Activated naive CD8-positive, alpha-beta T cell (primary cell): ENCODE data around the gene COL9A1.

ENCODE experiments used
- H3K27ac Mint-ChIP-seq: one replicate; pipeline ENCODE4 v1.8.0; 2021; ENCODE audit warnings: mixed read lengths
- H3K27me3 Mint-ChIP-seq: one replicate; pipeline ENCODE4 v1.8.0; 2021; ENCODE audit warnings: mixed read lengths
- H3K36me3 Mint-ChIP-seq: one replicate; pipeline ENCODE4 v1.8.0; 2021; ENCODE audit warnings: mixed read lengths
- H3K4me1 Mint-ChIP-seq: one replicate; pipeline ENCODE4 v1.8.0; 2021; ENCODE audit warnings: low read depth, mixed read lengths
- H3K4me3 Mint-ChIP-seq: one replicate; pipeline ENCODE4 v1.8.0; 2021; ENCODE audit warnings: mild to moderate bottlenecking, mixed read lengths
- H3K9me3 Mint-ChIP-seq: one replicate; pipeline ENCODE4 v1.8.0; 2021; ENCODE audit warnings: low read depth, mixed read lengths

COL9A1 gene

DNA sequence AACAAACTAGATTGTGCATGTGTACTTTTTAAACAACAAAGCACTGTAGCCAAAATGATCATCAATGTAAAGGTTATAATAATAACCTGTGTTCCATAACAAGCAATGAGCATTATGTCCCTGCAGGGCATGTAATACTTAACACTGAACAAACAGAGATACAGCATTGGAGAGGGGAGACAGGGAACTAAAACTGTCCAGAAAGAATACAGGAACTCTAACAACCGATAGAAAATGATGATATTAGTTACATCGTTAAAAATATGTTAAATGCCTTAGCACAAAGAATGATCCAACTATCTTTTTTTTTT, 80.5 kb downstream of the COL9A1 start:
- H3K36me3 Mint-ChIP-seq, result no peaks in the 10 kb centered on the region
- H3K9me3 Mint-ChIP-seq, result no peaks in the 10 kb centered on the region
- no peak overlapping the region for H3K27ac Mint-ChIP-seq
- H3K4me3 Mint-ChIP-seq, result no peak overlapping the region
- H3K4me1 Mint-ChIP-seq, result no peaks in the 10 kb centered on the region
- H3K27me3 Mint-ChIP-seq, result peaks cover 5% of the 10 kb centered on the region

DNA sequence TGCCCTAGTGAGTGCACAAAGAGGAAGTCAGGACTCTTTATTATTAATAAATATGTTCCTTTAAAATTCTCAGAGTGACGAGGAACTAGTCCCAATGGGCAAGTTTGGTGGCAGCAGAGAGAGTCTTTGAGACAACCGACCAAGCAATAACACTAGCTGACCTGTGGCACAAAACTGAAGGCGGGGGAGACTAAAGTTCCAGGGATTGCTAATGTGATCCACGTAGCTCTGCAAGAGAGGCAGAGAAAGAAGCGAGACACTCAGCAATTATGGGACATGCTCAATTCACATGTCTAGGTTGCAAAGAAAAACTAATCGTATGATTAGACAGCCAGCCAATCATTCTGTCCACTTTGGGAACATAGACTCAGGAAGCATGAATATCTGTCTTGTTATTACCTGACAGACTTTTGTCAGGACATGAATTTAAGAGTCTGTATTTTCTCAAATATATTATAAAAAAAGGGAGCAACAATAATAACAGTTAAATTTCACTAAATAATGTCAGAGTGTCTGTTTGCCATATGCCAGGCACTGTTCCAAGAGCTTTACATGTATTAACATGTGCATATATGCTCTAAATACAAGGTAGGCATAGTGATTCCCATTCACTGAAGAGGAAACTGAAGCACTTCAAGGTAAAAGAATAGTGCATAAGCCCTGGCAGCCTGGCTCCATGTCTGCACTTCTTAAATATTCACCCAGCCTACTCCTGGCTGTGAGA, 81.0 kb downstream of the COL9A1 start:
- no peaks in the 10 kb centered on the region for H3K36me3 Mint-ChIP-seq
- no peak overlapping the region for H3K4me3 Mint-ChIP-seq
- no peak overlapping the region for H3K27ac Mint-ChIP-seq
- H3K4me1 Mint-ChIP-seq, result no peaks in the 10 kb centered on the region
- no peaks in the 10 kb centered on the region for H3K9me3 Mint-ChIP-seq
- H3K27me3 Mint-ChIP-seq, result peaks cover 5% of the 10 kb centered on the region

DNA sequence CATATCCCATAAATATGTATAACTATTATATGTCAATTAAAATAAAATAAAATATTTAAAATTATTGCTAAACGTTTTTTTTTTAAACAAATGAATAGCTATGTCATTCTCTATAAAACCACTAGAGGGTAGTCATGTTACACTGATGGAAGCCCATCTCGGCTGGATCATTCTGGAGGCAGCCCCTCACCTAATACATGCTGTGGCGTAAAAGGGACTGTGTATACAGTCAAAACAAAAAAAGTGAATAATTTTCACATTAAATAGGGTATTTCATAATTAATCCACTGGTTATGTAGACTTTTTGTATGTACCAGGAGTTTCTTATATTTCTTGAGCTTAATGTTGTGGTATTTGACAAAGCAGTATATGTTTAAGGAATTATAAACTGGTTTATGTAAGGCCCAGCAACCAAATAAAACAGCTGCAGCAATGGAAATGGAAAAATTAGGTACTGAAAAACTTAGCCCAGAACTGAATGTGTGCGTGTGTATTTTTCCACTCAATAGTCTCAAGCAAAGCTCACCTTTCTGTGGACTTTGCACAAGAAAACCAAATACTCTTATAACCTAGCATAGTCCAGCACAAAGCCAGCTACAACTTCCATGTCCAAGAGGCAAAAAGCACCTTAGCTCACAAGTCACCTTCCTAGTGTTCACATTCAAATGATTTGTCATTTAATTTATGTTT, 81.7 kb downstream of the COL9A1 start:
- Mint-ChIP-seq H3K9me3 (no peaks in the 10 kb centered on the region), H3K4me3 (no peak overlapping the region), H3K27me3 (peaks cover 5% of the 10 kb centered on the region), H3K4me1 (no peaks in the 10 kb centered on the region), H3K27ac (no peak overlapping the region), H3K36me3 (no peaks in the 10 kb centered on the region)

DNA sequence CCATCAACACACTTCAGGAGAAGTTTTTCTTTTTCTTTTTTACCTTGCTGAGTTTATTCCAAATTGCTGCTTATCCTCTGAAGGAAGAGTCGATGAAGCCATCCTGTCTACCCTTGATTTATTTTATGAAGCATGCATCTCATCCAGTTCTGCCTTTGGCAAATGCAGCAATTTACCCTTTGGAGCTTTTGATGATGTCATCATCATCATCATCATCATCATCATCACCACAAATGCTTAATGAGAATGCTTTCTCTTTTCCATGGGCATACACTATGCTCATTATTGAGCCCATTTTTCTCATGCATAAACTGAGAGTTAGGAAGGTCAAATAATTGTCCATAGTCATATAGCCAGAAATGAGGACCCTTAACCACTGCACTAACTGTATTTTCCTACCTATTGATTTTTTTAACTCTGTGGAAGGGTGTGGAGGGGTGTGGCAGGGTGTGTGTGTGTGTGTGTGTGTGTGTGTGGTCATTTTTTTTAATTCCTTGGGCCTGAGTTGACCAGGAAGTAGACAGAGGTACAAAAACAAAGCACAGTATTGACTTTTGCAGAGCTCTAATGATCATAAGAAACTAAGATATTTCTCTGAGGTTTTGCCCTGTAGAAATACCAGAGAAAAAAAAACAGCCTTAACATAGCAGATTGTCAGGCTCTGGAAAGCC, 82.8 kb downstream of the COL9A1 start:
- peaks cover 5% of the 10 kb centered on the region for H3K27me3 Mint-ChIP-seq
- no peak overlapping the region for H3K27ac Mint-ChIP-seq
- H3K4me3 Mint-ChIP-seq, result no peak overlapping the region
- no peaks in the 10 kb centered on the region for H3K9me3 Mint-ChIP-seq
- H3K4me1 Mint-ChIP-seq, result no peaks in the 10 kb centered on the region
- no peaks in the 10 kb centered on the region for H3K36me3 Mint-ChIP-seq

DNA sequence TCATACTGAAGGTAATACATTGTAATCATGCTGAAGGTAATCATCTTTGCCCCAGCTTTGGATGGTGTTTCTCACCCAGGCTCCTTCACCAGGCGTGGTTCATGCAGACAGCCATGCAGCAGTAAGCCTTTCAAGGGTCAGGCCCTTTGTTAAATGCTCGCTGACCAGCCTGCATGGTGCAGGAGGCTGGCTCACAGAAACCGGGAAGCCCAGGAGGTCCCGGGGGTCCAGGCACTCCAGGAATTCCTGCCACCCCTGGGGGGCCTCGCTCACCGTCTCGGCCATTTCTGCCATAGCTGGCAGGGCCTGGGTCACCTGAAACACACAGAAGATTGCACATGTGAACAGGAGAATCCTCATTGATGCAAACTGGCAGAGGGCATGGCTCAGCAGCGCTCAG, 86.1 kb downstream of the COL9A1 start:
- H3K4me1 Mint-ChIP-seq, result no peaks in the 10 kb centered on the region
- no peak overlapping the region for H3K4me3 Mint-ChIP-seq
- no peak overlapping the region for H3K27ac Mint-ChIP-seq

DNA sequence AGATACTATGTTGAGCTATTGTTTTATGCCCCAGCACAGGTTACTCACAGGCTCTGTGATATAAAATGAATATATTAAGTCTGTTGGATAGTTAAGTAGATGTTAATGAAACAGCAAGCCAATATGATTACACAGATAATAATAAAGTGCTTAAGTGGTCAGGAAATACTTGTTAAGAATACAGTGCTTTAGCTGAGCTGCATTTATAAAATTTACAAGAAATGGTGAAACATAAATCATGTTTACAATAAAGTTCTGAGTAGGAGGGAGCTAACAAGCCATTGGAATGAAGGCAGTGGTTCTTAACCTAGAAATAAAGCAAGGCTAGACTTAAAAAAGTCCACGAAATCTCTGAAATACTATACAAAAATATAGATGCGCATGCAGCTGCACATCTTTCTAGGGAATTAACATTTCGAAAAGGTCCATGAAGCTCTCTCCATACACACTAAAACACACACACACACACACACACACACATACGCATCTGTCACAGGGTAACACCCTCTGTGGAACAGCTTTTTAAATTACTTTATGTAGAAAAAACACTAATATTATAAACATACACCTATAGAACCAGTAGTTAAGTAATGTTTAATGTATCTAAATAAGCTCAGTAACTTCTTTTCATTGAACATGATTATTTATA, 87.3 kb downstream of the COL9A1 start:
- H3K27ac Mint-ChIP-seq, result no peak overlapping the region
- peaks cover 4% of the 10 kb centered on the region for H3K27me3 Mint-ChIP-seq
- H3K36me3 Mint-ChIP-seq, result no peaks in the 10 kb centered on the region
- no peak overlapping the region for H3K4me3 Mint-ChIP-seq
- H3K4me1 Mint-ChIP-seq, result no peaks in the 10 kb centered on the region
- no peaks in the 10 kb centered on the region for H3K9me3 Mint-ChIP-seq

More for the DNA sequence above, 86.1 kb downstream of the COL9A1 start:
- Mint-ChIP-seq H3K36me3 (no peaks in the 10 kb centered on the region), H3K9me3 (no peaks in the 10 kb centered on the region), H3K27me3 (peaks cover 4% of the 10 kb centered on the region)

DNA sequence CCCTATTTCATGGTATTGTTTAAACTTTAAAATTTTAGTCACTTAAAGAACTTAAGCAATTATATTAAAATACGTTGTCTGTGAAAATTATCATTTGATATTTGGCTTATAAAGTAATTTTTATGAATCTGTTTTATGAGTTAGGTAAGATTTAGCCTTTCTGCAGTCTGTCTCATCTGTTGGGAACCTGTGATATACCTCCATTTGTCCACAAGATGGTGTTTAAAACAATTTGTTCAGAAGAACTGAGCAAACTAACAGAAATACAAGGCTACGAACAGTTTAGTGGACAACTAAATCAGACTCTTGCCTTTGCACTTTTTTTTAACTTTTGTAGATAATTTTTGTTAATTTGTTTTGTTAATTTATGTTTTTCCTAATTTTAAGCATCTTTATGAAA, 92.4 kb downstream of the COL9A1 start:
- H3K27ac Mint-ChIP-seq, result no peak overlapping the region
- H3K4me1 Mint-ChIP-seq, result no peaks in the 10 kb centered on the region
- peaks cover 2% of the 10 kb centered on the region for H3K27me3 Mint-ChIP-seq
- H3K36me3 Mint-ChIP-seq, result no peaks in the 10 kb centered on the region
- no peak overlapping the region for H3K4me3 Mint-ChIP-seq
- H3K9me3 Mint-ChIP-seq, result no peaks in the 10 kb centered on the region

DNA sequence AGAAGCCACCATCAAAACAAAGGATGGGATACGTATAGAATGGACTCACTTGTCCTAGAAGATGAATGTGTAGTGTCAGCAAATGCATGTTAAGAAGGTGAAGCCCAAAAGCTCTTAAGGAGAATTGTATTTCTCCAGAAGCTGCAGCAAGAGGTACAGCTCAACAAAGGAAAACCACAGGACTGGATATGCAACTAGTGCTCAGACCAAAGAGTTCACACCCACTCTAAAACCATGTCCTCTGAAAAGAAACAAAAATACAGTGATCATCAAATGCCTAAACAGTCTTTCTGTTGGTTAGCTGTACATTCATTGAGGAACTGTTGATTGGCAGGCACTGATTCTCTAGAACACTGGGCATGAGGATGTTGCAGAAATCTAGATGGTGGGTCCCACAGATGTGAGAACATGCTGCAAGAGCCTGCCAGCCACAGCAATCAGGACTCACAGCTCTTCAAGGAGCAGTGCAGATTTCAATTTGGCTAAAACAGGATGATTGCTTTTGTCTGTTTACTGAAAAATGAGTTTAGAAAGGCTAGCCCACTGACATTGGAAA, 94.6 kb downstream of the COL9A1 start:
- Mint-ChIP-seq H3K4me1 (no peaks in the 10 kb centered on the region), H3K36me3 (no peaks in the 10 kb centered on the region), H3K4me3 (no peak overlapping the region), H3K9me3 (no peaks in the 10 kb centered on the region), H3K27me3 (peaks cover 3% of the 10 kb centered on the region), H3K27ac (no peak overlapping the region)

DNA sequence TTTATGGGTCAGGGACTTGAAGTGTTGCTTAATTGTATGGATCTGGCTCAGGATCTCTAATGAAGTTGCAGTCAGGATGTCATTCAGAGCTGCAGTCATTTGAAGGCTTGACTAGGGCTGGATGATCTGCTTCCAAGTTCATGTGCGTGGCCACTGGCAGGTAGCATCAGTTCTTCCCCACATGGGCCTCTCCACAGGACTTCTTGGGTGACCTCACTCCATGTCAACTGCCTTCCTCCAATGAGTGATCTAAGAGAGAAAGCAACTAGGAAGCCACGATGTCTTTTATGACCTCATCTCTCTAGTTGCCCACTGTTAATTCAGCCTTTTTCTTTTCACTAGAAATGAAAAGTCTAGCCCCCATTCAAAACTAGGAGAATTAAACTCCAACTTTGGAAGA, 104.1 kb downstream of the COL9A1 start:
- peaks cover 5% of the 10 kb centered on the region for H3K27me3 Mint-ChIP-seq
- H3K9me3 Mint-ChIP-seq, result no peaks in the 10 kb centered on the region
- no peak overlapping the region for H3K27ac Mint-ChIP-seq
- no peaks in the 10 kb centered on the region for H3K4me1 Mint-ChIP-seq
- H3K4me3 Mint-ChIP-seq, result no peak overlapping the region
- no peaks in the 10 kb centered on the region for H3K36me3 Mint-ChIP-seq

DNA sequence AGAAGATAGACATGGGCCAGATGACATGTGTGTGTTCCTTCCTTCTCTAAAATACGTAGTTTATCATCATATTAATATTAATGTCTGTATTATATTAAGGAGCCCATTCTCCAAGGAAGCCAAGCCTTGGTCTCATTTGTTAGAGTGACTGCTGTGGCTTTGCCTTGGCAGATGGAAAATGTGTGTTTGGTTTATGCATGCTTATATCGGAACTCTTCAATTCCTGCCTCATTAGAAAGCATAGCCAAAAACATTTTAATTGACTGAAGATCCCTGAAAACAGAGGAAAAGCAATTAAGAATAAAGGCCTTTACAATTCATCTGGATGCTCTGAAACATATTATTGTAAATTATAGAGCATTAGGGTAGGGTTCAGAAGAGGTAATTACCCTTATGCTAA, 106.4 kb downstream of the COL9A1 start:
- Mint-ChIP-seq H3K4me1 (no peaks in the 10 kb centered on the region), H3K9me3 (no peaks in the 10 kb centered on the region), H3K27me3 (peaks cover 11% of the 10 kb centered on the region), H3K27ac (no peak overlapping the region), H3K36me3 (no peaks in the 10 kb centered on the region), H3K4me3 (no peak overlapping the region)

DNA sequence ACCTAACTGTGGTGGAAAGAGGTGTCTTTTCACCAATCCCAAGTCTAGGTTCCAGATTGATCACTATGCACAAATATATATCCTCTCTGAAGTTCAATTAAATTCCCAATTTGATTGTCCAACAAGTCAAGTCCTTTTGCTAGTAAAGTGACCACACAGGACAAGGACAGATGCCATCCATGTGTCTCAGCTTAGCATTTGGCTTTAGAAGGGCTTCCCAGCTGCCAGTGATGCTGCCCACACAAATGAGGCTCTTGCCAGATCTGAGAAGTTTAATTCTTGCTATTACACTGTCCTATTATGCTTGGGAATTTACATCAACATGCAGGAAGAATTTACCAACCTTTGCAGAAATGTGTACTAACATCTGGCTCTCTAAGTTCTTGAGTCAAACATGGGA, 108.5 kb downstream of the COL9A1 start:
- Mint-ChIP-seq H3K4me3 (no peak overlapping the region), H3K27me3 (peaks cover 15% of the 10 kb centered on the region), H3K27ac (no peak overlapping the region), H3K36me3 (no peaks in the 10 kb centered on the region), H3K9me3 (no peaks in the 10 kb centered on the region), H3K4me1 (no peaks in the 10 kb centered on the region)

DNA sequence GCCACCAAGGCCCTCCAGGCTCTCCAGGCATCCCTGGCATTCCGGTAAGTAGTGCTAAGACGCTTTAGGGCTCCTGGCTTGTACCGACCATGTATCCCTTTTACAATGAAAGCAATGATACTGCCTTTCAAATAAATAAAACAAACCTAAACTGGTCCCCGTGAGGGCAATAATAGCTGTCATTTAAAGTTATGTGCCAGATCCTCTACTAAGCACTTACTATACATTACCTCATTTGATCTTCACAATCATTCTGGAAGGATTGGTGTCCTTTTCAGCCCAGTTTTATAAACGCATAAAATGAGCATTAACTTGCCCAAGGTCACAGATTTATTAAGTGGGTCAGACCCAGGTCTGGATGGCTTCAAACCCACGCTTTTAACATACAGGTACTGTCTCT, 114.7 kb downstream of the COL9A1 start:
- Mint-ChIP-seq H3K4me3 (no peak overlapping the region), H3K27ac (no peak overlapping the region), H3K36me3 (no peaks in the 10 kb centered on the region), H3K27me3 (peaks cover 8% of the 10 kb centered on the region), H3K4me1 (no peaks in the 10 kb centered on the region), H3K9me3 (no peaks in the 10 kb centered on the region)

DNA sequence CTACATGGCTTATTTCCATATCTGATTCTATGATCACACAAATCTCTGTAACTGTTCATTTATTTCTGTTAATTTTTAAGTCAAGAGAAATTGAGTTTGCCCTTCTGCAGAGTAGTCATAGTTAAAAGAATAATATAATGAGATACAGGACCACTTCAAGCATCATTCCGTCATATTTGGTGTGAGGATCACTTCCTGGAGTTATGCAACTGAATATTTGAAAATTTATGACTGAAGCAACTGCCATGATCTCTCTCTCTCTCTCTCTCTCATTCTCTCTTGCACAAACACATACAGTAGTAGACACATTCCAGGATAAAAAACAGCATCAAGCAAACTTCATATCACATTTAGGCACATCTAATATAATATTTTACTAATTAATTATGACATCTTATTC, 116.4 kb downstream of the COL9A1 start:
- Mint-ChIP-seq H3K4me3 (no peak overlapping the region), H3K4me1 (no peaks in the 10 kb centered on the region), H3K36me3 (no peaks in the 10 kb centered on the region), H3K27ac (no peak overlapping the region), H3K27me3 (peaks cover 3% of the 10 kb centered on the region), H3K9me3 (no peaks in the 10 kb centered on the region)

DNA sequence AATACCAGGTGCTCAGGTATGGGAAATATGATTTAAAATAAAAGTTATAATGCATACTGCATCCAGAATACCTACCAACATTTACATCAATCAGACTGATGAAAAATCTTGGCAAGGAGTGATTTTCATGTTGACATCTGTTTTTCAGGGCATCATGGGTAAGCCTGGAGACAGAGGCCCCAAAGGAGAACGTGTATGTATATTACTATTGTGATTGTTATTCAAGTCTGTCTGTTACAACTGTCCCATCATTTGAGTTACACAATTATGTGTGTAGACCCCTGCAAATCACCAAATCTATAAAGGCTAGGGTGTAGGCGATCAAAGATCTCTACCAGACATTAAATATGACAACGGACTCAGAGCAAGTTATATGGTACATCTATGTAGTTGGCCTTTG, 118.2 kb downstream of the COL9A1 start:
- Mint-ChIP-seq H3K27ac (no peak overlapping the region), H3K27me3 (no peaks in the 10 kb centered on the region), H3K9me3 (no peaks in the 10 kb centered on the region), H3K4me3 (no peak overlapping the region), H3K36me3 (no peaks in the 10 kb centered on the region), H3K4me1 (no peaks in the 10 kb centered on the region)

DNA sequence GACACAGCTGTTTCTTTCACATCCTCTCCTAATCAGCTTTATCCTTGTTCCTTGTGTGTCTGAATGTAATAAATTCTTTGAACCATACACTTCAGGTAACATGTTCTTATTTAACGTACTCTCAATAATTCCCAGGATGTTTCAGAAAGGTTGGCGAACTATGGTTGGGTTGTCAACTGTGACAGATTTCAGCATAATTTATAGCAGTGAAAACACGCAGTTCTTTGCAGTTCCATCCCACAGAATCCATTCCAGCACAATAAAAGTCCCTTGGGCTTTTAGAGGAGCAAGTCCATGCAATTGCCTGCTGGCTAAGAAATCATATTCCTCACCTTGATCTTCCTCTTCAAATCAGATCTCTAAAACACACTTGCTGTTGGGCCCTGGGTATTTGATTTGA, 119.3 kb downstream of the COL9A1 start:
- no peak overlapping the region for H3K4me3 Mint-ChIP-seq
- no peak overlapping the region for H3K27ac Mint-ChIP-seq
- H3K4me1 Mint-ChIP-seq, result no peaks in the 10 kb centered on the region

More for the DNA sequence above, 119.3 kb downstream of the COL9A1 start:
- Mint-ChIP-seq H3K27me3 (no peaks in the 10 kb centered on the region), H3K36me3 (no peaks in the 10 kb centered on the region), H3K9me3 (no peaks in the 10 kb centered on the region)
